ENCODE data around the gene GUCA2A. TPM values are rescaled to one million over a fixed set of nuclear protein-coding genes. Genes with fewer than 3 reads are reported as not detected.

Gene GUCA2A
- total and polyA plus RNA-seq, 8 donors: 0.30 to 0.87 (median 0.44) TPM; not detected in 2

DNA sequence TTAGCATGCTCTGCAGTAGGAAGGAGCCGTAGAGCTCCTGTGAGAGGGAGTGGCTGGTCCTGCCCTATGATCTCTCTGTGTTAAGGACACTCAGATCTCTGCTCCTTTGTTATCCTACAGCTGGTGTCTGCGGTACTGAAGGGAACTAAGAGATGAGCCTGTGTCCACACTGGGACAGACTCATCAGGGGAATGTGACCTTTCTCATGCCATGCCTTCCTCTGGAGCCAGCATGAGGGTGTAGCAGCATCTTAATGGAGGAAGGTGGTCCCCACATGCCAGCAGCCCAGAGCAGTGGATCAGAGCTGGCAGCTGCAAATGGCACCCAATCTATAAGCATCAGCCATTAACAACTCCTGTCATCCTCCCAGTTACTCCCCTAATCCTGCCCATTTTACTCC is 36.0 kb downstream of the GUCA2A start:
- intact Hi-C loops (cut with DNase I): no loop called here
- no peak overlapping the region for H3K4me3 ChIP-seq
- H3K27ac ChIP-seq: no peak overlapping the region
- no peaks in the 10 kb centered on the region for H3K4me1 ChIP-seq
- H3K9me3 ChIP-seq: no peaks in the 10 kb centered on the region
- DNase-seq (no peak), ATAC-seq (no peak)
- TF ChIP-seq, protein P1, sequence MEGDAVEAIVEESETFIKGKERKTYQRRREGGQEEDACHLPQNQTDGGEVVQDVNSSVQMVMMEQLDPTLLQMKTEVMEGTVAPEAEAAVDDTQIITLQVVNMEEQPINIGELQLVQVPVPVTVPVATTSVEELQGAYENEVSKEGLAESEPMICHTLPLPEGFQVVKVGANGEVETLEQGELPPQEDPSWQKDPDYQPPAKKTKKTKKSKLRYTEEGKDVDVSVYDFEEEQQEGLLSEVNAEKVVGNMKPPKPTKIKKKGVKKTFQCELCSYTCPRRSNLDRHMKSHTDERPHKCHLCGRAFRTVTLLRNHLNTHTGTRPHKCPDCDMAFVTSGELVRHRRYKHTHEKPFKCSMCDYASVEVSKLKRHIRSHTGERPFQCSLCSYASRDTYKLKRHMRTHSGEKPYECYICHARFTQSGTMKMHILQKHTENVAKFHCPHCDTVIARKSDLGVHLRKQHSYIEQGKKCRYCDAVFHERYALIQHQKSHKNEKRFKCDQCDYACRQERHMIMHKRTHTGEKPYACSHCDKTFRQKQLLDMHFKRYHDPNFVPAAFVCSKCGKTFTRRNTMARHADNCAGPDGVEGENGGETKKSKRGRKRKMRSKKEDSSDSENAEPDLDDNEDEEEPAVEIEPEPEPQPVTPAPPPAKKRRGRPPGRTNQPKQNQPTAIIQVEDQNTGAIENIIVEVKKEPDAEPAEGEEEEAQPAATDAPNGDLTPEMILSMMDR (IDR thresholded peaks at IDR 0.05): no peak
- H3K36me3 ChIP-seq: no peaks in the 10 kb centered on the region
- no peaks in the 10 kb centered on the region for H3K27me3 ChIP-seq

DNA sequence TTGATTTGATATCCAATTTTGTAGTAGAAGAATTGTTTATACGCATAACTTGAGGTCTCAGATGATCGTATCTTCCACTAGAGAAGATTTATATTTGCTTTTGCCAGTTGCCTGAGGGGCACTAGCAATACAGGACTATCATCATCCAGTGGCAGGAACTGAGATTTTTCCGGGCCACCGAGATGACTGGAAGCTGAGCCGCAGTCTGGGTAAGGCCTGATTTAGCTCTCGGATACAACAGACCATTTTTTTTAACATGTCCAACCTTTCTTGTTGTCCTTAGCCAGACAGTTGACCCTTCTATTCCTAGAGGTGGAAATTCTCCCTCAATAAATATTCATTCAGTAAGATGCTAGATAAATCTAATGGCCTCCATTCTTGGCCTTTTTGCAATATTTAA is 36.8 kb downstream of the GUCA2A start:
- Histone ChIP-seq H3K4me3 (no peak overlapping the region), H3K36me3 (no peaks in the 10 kb centered on the region), H3K27me3 (no peaks in the 10 kb centered on the region), H3K9me3 (peaks cover 0 to 1% of the 10 kb centered on the region in 2 donors), H3K4me1 (no peaks in the 10 kb centered on the region), H3K27ac (no peak overlapping the region)
- ATAC-seq: no peak
- DNase-seq: no peak
- intact Hi-C loops (cut with DNase I): no loop called here
- TF ChIP-seq, protein P1 (IDR thresholded peaks at IDR 0.05): no peak

DNA sequence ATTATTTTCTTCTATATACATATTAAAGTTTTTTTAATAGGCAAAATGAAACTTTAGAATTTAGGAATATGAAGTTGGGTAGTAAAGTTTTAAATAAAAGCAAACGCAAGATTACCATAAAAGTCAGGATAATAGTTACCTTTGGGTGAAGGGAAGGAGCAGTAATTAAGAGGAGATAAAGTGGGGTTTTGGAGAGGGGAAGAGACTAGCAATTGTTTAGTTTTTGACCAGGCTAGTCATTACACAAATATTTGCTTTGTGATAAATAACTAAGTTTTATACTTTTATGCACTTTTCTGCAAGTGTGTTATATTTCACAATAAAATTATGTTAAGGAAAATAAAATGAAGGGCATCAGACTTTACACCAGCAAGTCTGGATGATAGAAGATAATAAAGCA is 39.0 kb downstream of the GUCA2A start:
- ATAC-seq (no peak), DNase-seq (no peak)
- Histone ChIP-seq H3K9me3 (peaks cover 0 to 3% of the 10 kb centered on the region in 2 donors), H3K27me3 (no peaks in the 10 kb centered on the region), H3K4me1 (no peaks in the 10 kb centered on the region), H3K4me3 (no peak overlapping the region), H3K27ac (no peak overlapping the region), H3K36me3 (no peaks in the 10 kb centered on the region)
- TF ChIP-seq, protein P1 (IDR thresholded peaks at IDR 0.05): no peak
- intact Hi-C loops (cut with DNase I): no loop called here

DNA sequence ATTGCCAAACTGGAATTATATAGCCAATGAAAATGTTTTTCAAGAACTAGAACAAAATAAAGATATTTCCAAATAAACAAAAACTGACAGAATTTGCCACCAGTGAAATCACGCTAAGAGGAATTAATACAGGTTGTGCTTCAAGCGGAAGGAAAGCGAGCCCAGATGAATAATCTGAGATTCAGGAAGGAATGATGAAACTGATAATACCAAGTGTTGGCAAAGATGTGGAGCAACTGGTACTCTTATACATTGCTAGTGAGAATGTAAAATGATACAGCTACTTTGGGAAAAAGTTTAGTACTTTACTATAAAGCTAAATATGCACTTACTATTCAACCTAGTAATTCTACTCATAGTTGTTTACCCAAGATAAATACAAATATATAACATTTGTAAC is 42.1 kb downstream of the GUCA2A start:
- DNase-seq (no peak), ATAC-seq (no peak)
- Histone ChIP-seq H3K4me3 (no peak overlapping the region), H3K4me1 (no peaks in the 10 kb centered on the region), H3K27ac (no peak overlapping the region), H3K27me3 (no peaks in the 10 kb centered on the region), H3K36me3 (no peaks in the 10 kb centered on the region), H3K9me3 (peaks cover 0 to 3% of the 10 kb centered on the region in 2 donors)
- intact Hi-C loops (cut with DNase I): no loop called here
- TF ChIP-seq, protein P1 (IDR thresholded peaks at IDR 0.05): no peak

DNA sequence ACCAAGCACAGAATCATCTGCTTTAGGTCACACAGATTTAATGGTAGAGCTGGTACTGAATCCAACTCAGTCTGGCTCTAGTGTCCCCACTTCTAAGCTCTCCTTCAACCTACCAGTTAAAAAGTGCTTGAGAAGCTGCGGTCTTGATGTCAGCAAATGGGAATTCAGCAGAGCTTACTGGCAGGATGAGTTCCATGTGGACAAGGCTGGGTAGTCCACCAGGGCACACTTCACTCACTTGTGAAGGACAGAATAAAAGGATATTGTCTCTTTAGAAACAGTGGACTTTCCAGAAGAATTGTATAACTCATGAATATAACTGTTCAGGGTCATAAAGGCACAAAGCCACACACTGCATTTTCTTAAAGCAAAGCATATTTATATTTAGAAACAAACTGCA is 46.4 kb downstream of the GUCA2A start:
- no peak overlapping the region for H3K4me3 ChIP-seq
- H3K27me3 ChIP-seq: no peaks in the 10 kb centered on the region
- TF ChIP-seq, protein P1 (IDR thresholded peaks at IDR 0.05): no peak
- peaks cover 0 to 3% of the 10 kb centered on the region in 2 donors for H3K9me3 ChIP-seq
- no peaks in the 10 kb centered on the region for H3K36me3 ChIP-seq
- ATAC-seq (no peak), DNase-seq (no peak)
- H3K4me1 ChIP-seq: no peaks in the 10 kb centered on the region
- H3K27ac ChIP-seq: no peak overlapping the region
- intact Hi-C loops (cut with DNase I): no loop called here

Data from left lung (tissue), 10 donors.